Measurements from ENCODE around the gene IL16.

- no peak for TF ChIP-seq CTCF (IDR thresholded peaks at IDR 0.05; ENCODE audit: insufficient read depth, low read length)
- TF ChIP-seq REST (IDR thresholded peaks at IDR 0.05; ENCODE audit: insufficient replicate concordance, low read depth) = no peak
- TF ChIP-seq POLR2AphosphoS5 (IDR thresholded peaks at IDR 0.05; ENCODE audit: low read depth) = no peak
Observed at GRCh38 chr15:81309647-81310450, 113.2 kb downstream of the IL16 start.

Measured in HL-60 (cell line).